Measurements from ENCODE around the gene MACROD2. TPM values are rescaled to one million over a fixed set of nuclear protein-coding genes. Genes with fewer than 3 reads are reported as not detected.

The MACROD2 gene
- total RNA-seq, 4 donors from 2014 or later, result 4.0 to 14.1 (median 10.4) TPM

DNA sequence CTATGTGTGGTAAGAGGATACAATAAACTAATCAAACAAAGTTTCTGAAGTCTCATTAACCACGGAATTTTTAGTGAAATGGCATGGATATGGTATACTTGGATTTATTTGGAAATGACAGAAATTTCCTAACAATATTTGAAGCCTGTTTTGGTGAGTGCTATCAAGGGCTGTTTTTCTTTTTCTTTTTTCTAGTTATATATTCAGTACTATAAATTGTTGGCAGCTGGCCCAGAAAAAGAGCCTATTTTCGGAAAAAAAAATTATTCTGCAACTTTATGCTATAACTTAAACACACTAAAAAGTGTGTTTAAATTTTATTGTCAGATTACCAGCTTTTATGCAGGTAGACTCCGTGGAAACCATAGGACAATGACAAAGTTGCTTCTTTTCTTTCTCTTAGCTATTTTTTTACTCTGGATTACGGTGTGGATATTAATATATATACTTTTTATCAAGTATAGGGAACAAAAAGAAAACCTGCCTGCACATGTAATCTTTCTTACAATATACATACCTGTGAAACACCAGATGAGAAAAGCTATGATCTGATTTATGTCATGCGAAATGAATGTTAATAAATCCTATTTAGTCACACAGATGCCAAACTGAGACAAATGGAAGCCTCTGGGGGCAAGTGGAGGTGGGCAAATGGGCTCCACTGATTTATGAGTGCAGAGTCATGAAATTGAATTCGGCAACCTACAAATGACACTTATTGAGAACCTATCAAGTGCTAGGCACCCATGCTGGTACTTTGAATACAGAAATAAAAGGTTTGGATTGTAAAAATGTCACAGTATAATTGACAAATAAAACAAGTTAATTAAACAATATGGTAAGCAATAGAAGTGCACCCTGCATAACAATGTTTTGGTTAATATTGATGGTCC, 1261.6 kb downstream of the MACROD2 start:
- WGBS, 2 donors, result 58 to 59% methylated on average over 6 of the region's 6 CpGs
- no peak overlapping the region for H3K4me3 ChIP-seq

GRCh38 chr20:15257569-15257870, 1262.2 kb downstream of the MACROD2 start:
- H3K27me3 ChIP-seq, result no peaks in the 10 kb centered on the region
- TF ChIP-seq POLR2A (IDR thresholded peaks at IDR 0.05), result no peak
- TF ChIP-seq, protein P1, sequence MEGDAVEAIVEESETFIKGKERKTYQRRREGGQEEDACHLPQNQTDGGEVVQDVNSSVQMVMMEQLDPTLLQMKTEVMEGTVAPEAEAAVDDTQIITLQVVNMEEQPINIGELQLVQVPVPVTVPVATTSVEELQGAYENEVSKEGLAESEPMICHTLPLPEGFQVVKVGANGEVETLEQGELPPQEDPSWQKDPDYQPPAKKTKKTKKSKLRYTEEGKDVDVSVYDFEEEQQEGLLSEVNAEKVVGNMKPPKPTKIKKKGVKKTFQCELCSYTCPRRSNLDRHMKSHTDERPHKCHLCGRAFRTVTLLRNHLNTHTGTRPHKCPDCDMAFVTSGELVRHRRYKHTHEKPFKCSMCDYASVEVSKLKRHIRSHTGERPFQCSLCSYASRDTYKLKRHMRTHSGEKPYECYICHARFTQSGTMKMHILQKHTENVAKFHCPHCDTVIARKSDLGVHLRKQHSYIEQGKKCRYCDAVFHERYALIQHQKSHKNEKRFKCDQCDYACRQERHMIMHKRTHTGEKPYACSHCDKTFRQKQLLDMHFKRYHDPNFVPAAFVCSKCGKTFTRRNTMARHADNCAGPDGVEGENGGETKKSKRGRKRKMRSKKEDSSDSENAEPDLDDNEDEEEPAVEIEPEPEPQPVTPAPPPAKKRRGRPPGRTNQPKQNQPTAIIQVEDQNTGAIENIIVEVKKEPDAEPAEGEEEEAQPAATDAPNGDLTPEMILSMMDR (IDR thresholded peaks at IDR 0.05), result no peak
- no peak for TF ChIP-seq EP300 (IDR thresholded peaks at IDR 0.05)
- no peaks in the 10 kb centered on the region for H3K9me3 ChIP-seq
- no peak for DNase-seq (ENCODE audit: low spot score in 2 of 2)
- 85 to 92% methylated on average over 1 of the region's 1 CpG for WGBS, 2 donors
- H3K4me1 ChIP-seq, result no peaks in the 10 kb centered on the region
- no peaks in the 10 kb centered on the region for H3K36me3 ChIP-seq
- no peak overlapping the region for H3K27ac ChIP-seq
- no peak overlapping the region for H3K4me3 ChIP-seq

More for the DNA sequence above, 1261.6 kb downstream of the MACROD2 start:
- TF ChIP-seq, protein P1 (IDR thresholded peaks at IDR 0.05), result no peak
- no peak for TF ChIP-seq POLR2A (IDR thresholded peaks at IDR 0.05)
- no peak for TF ChIP-seq EP300 (IDR thresholded peaks at IDR 0.05)
- DNase-seq (ENCODE audit: low spot score in 2 of 2), result no peak
- no peaks in the 10 kb centered on the region for H3K27me3 ChIP-seq
- H3K4me1 ChIP-seq, result no peaks in the 10 kb centered on the region
- no peaks in the 10 kb centered on the region for H3K36me3 ChIP-seq
- no peaks in the 10 kb centered on the region for H3K9me3 ChIP-seq
- no peak overlapping the region for H3K27ac ChIP-seq

GRCh38 chr20:15265581-15266309, 1270.4 kb downstream of the MACROD2 start:
- no peak overlapping the region for H3K27ac ChIP-seq
- no peaks in the 10 kb centered on the region for H3K9me3 ChIP-seq
- no peaks in the 10 kb centered on the region for H3K36me3 ChIP-seq
- H3K4me1 ChIP-seq, result no peaks in the 10 kb centered on the region
- H3K4me3 ChIP-seq, result no peak overlapping the region
- WGBS, 2 donors, result 40 to 41% methylated on average over 1 of the region's 1 CpG
- H3K27me3 ChIP-seq, result no peaks in the 10 kb centered on the region
- TF ChIP-seq POLR2A (IDR thresholded peaks at IDR 0.05), result no peak
- TF ChIP-seq, protein P1 (IDR thresholded peaks at IDR 0.05), result no peak
- TF ChIP-seq EP300 (IDR thresholded peaks at IDR 0.05), result no peak
- no peak for DNase-seq (ENCODE audit: low spot score in 2 of 2)

GRCh38 chr20:15267935-15268334, 1272.6 kb downstream of the MACROD2 start:
- H3K9me3 ChIP-seq, result no peaks in the 10 kb centered on the region
- no peak for DNase-seq (ENCODE audit: low spot score in 2 of 2)
- 60 to 64% methylated on average over 1 of the region's 1 CpG for WGBS, 2 donors
- H3K36me3 ChIP-seq, result no peaks in the 10 kb centered on the region
- H3K4me1 ChIP-seq, result no peaks in the 10 kb centered on the region
- H3K27me3 ChIP-seq, result no peaks in the 10 kb centered on the region
- H3K27ac ChIP-seq, result no peak overlapping the region
- TF ChIP-seq EP300 (IDR thresholded peaks at IDR 0.05), result no peak
- TF ChIP-seq, protein P1 (IDR thresholded peaks at IDR 0.05), result no peak
- no peak for TF ChIP-seq POLR2A (IDR thresholded peaks at IDR 0.05)
- H3K4me3 ChIP-seq, result no peak overlapping the region

DNA sequence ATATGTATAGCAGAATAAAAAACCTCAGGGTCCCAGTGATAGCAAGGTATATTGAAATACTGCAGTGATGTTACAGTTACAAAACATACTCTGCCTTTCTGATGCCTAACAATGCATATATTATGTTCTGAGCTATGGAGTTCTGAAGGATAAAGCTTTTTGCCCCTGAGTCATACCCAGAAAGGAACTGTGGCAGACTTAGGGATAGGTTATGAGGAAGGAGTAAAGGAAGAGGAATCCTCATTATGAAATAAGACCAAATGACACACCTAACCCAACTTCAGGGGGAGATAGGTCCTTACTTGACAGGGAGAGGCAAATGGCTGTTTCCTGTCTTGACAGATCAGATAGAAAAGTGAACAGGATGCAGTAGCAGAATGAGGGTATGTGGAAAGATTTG, 1282.7 kb downstream of the MACROD2 start:
- Histone ChIP-seq H3K27ac (no peak overlapping the region), H3K4me3 (no peak overlapping the region), H3K27me3 (no peaks in the 10 kb centered on the region), H3K4me1 (no peaks in the 10 kb centered on the region), H3K36me3 (no peaks in the 10 kb centered on the region), H3K9me3 (peaks cover 0 to 8% (median 0%) of the 10 kb centered on the region in 4 donors)
- DNase-seq (ENCODE audit: low spot score in 2 of 2), result no peak
- TF ChIP-seq, protein P1 (IDR thresholded peaks at IDR 0.05), result no peak
- TF ChIP-seq POLR2A (IDR thresholded peaks at IDR 0.05) (no peak), EP300 (IDR thresholded peaks at IDR 0.05) (no peak)

All from tibial nerve (tissue), 4 donors.